ENCODE results near the gene SPTBN1. TPM values are rescaled to one million over a fixed set of nuclear protein-coding genes. Genes with fewer than 3 reads are reported as not detected.

Gene SPTBN1
- total RNA-seq, 1 donor from 2014 or later, result 224 TPM

- TF ChIP-seq CTCF (conservative IDR thresholded peaks at IDR 0.05; ENCODE audit: low read depth, low read length), result no peak
- no peak for DNase-seq (ENCODE audit: low read depth)
- no peak overlapping the region for H3K4me3 ChIP-seq (ENCODE audit: low read depth, low read length)
Measured at GRCh38 chr2:54466870-54467269, 10.7 kb downstream of the SPTBN1 start.

GRCh38 chr2:54468673-54469072 lies 12.5 kb downstream of the SPTBN1 start:
- no peak for DNase-seq (ENCODE audit: low read depth)
- TF ChIP-seq CTCF (conservative IDR thresholded peaks at IDR 0.05; ENCODE audit: low read depth, low read length), result no peak
- H3K4me3 ChIP-seq (ENCODE audit: low read depth, low read length), result no peak overlapping the region

GRCh38 chr2:54469484-54470053 lies 13.4 kb downstream of the SPTBN1 start:
- no peak for DNase-seq (ENCODE audit: low read depth)
- no peak for TF ChIP-seq CTCF (conservative IDR thresholded peaks at IDR 0.05; ENCODE audit: low read depth, low read length)
- no peak overlapping the region for H3K4me3 ChIP-seq (ENCODE audit: low read depth, low read length)

GRCh38 chr2:54470266-54470938 lies 14.3 kb downstream of the SPTBN1 start:
- no peak for DNase-seq (ENCODE audit: low read depth)
- H3K4me3 ChIP-seq (ENCODE audit: low read depth, low read length), result no peak overlapping the region
- TF ChIP-seq CTCF (conservative IDR thresholded peaks at IDR 0.05; ENCODE audit: low read depth, low read length), result no peak

GRCh38 chr2:54471221-54471711 lies 15.1 kb downstream of the SPTBN1 start:
- peak; percentile 73 for DNase-seq (ENCODE audit: low read depth)
- H3K4me3 ChIP-seq (ENCODE audit: low read depth, low read length), result no peak overlapping the region
- no peak for TF ChIP-seq CTCF (conservative IDR thresholded peaks at IDR 0.05; ENCODE audit: low read depth, low read length)

GRCh38 chr2:54473851-54474250 lies 17.7 kb downstream of the SPTBN1 start:
- TF ChIP-seq CTCF (conservative IDR thresholded peaks at IDR 0.05; ENCODE audit: low read depth, low read length), result no peak
- H3K4me3 ChIP-seq (ENCODE audit: low read depth, low read length), result no peak overlapping the region
- DNase-seq (ENCODE audit: low read depth), result no peak

GRCh38 chr2:54475285-54475684 lies 19.2 kb downstream of the SPTBN1 start:
- no peak overlapping the region for H3K4me3 ChIP-seq (ENCODE audit: low read depth, low read length)
- no peak for DNase-seq (ENCODE audit: low read depth)
- TF ChIP-seq CTCF (conservative IDR thresholded peaks at IDR 0.05; ENCODE audit: low read depth, low read length), result no peak

All from epithelial cell of proximal tubule (primary cell).